Mucosa of descending colon (tissue), 3 donors: ENCODE data around the gene ZNF740. TPM values are rescaled to one million over a fixed set of nuclear protein-coding genes. Genes with fewer than 3 reads are reported as not detected.

Source experiments
- ATAC-seq: fragments of 200-7000 bp; cut with Tn5 transposase; one replicate; pipeline ENCODE4 v1.9.1; 2020; ENCODE audit warnings: mild to moderate bottlenecking, moderate library complexity
- DNase-seq, 3 donors: peaks; one replicate each; pipeline ENCODE4 v3.0.0-alpha.2; 2020
- H3K36me3 ChIP-seq: fragments of 200-600 bp; one replicate; pipeline ENCODE4 v1.8.0; 2021; ENCODE audit warnings: low read depth, mild to moderate bottlenecking
- H3K4me1 ChIP-seq: fragments of 200-600 bp; one replicate; pipeline ENCODE4 v1.8.0; 2021; ENCODE audit warnings: low read depth, mild to moderate bottlenecking
- H3K4me3 ChIP-seq: fragments of 200-600 bp; one replicate; pipeline ENCODE4 v1.8.0; 2021; ENCODE audit warnings: mild to moderate bottlenecking
- H3K9me3 ChIP-seq: fragments of 200-600 bp; one replicate; pipeline ENCODE4 v1.8.0; 2021; ENCODE audit warnings: mild to moderate bottlenecking
- intact Hi-C, 2 donors: fragments of 100-400 bp; cut with DNase I in 1 of 2; cut with micrococcal nuclease in 1 of 2; formaldehyde crosslinking; loops; one replicate each; pipeline versions ENCODE4 v1.11.0 to v1.11.1; 2022; cut with DNase I, micrococcal nuclease
- total RNA-seq, 3 donors: library from RNA; stranded (reverse); fragmentation: NEBNext Ultra II Directional in 2 of 3; extraction: Animal tissue kit (Norgen Biotek cat#: 25700) in 2 of 3; gene quantifications; one replicate each; pipeline versions ENCODE4 v1.2.1 to v1.2.4, GENCODE V29; 2021 to 2023
- TF ChIP-seq, protein P1 (sequence below): fragments of 200-600 bp; IDR thresholded peaks from one replicate; pipeline ENCODE4 v1.8.0; 2022; ENCODE audit warnings: antibody characterized with exemption, mild to moderate bottlenecking
- donor health status: DM: no; HTN: no; CAD: no; lungs with moderate emphysema.
- donor health status: DM: no; HTN: no; CAD: no.
- donor health status: DM: no; HTN: yes; CAD: no.

The ZNF740 gene
- total RNA-seq, 3 donors from 2014 or later = 26.1 to 52.9 (median 46.0) TPM

DNA sequence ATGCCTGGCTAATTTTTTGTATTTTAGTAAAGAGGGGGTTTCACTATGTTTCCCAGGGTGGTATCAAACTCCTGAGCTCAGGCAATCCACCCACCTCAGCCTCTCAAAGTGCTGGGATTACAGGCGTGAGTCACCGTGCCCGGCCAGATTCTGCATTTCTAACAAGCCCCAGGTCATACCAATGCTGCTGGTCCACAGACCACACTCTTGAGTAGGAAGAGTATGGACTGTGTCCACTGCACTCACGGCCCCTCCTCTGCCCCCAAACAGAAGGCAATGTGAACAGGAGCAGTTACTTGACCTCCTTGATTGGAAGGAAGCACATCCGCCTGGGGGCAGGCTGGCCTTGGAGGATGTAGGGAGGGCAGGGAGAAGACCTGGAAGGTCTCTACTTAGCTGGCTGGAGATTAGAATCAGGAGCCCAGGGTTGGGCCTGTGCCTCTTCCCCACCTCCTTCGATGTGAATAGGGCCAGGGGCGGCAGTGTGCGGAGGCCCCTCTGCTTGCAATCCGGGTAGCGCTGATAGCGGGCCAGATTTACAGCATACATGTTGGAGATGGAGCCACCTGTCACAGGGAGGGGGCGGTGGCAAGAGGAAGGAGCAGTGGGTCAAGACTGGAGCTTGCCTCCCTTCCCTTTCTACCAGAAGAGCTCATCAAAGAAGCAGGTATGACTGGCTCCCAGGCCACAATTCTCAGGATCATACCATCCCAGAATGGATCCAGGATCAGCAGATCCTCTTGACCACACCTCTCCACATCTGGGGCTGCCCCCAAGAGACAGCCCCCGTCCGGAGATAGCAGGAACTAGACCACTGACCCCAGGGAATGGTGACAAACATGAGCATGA, 9.4 kb upstream of the ZNF740 start:
- DNase-seq (no peak), ATAC-seq (no peak)
- intact Hi-C loops = no loop called here

DNA sequence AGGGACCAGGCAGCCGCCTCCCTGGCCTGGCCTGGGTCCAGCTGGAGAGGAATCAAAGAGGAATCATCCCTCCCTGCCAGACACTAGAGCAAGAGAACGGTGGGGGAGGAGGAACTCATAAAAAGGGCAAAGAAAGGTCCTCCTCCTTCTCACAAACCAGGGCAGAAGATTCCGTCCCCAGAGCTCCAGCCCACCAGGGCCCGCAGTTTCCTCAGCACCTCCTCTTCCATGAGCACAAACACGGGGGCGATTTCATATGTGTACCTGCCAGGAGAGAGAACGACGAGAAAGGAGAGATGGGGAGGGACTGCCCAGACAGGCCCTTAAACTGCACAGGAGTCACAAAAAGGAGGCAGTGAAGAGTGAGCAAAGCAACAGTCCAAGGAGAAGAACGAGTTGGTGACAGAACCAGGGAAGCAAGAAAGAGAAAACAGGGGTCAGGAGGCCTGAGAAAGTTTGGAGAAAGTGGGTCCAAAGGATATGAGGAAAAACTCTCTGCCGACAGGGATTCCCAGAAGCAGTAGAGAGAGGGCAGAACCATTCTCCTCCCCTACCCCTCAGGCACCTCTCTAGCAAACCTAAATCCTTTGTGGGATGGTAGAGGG, 8.7 kb upstream of the ZNF740 start:
- Histone ChIP-seq H3K36me3 (no peaks in the 10 kb centered on the region), H3K4me3 (no peak overlapping the region), H3K4me1 (peaks cover 7% of the 10 kb centered on the region), H3K9me3 (no peaks in the 10 kb centered on the region)
- intact Hi-C loops = no loop called here
- ATAC-seq (no peak), DNase-seq (no peak)
- TF ChIP-seq, protein P1, sequence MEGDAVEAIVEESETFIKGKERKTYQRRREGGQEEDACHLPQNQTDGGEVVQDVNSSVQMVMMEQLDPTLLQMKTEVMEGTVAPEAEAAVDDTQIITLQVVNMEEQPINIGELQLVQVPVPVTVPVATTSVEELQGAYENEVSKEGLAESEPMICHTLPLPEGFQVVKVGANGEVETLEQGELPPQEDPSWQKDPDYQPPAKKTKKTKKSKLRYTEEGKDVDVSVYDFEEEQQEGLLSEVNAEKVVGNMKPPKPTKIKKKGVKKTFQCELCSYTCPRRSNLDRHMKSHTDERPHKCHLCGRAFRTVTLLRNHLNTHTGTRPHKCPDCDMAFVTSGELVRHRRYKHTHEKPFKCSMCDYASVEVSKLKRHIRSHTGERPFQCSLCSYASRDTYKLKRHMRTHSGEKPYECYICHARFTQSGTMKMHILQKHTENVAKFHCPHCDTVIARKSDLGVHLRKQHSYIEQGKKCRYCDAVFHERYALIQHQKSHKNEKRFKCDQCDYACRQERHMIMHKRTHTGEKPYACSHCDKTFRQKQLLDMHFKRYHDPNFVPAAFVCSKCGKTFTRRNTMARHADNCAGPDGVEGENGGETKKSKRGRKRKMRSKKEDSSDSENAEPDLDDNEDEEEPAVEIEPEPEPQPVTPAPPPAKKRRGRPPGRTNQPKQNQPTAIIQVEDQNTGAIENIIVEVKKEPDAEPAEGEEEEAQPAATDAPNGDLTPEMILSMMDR = no peak

More for the DNA sequence above, 9.4 kb upstream of the ZNF740 start:
- TF ChIP-seq, protein P1 = no peak
- no peak overlapping the region for H3K4me3 ChIP-seq
- peaks cover 7% of the 10 kb centered on the region for H3K4me1 ChIP-seq
- no peaks in the 10 kb centered on the region for H3K36me3 ChIP-seq
- H3K9me3 ChIP-seq = no peaks in the 10 kb centered on the region

DNA sequence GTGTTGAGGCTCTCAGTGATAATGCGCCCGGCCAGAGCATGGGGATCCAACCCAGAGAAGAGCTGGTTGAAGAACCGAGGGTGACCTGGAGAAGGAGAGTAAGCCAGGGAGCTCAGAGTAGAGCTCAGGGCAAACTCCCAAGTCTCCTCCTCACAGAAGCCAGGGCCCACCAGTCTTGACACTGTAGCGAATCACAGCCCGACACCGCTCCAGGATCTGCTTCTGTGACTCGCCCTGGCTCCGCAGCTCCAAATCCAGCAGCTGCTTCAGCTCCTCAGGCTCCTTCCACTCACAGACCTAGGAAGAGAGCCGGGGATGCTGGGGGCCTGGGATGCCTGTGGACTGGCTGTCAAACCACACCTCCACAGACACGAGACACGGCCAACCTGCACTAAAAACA, 8.2 kb upstream of the ZNF740 start:
- Histone ChIP-seq H3K36me3 (no peaks in the 10 kb centered on the region), H3K4me3 (no peak overlapping the region), H3K9me3 (no peaks in the 10 kb centered on the region), H3K4me1 (peaks cover 7% of the 10 kb centered on the region)
- intact Hi-C loops = no loop called here
- ATAC-seq = no peak
- TF ChIP-seq, protein P1 = no peak
- no peak for DNase-seq

DNA sequence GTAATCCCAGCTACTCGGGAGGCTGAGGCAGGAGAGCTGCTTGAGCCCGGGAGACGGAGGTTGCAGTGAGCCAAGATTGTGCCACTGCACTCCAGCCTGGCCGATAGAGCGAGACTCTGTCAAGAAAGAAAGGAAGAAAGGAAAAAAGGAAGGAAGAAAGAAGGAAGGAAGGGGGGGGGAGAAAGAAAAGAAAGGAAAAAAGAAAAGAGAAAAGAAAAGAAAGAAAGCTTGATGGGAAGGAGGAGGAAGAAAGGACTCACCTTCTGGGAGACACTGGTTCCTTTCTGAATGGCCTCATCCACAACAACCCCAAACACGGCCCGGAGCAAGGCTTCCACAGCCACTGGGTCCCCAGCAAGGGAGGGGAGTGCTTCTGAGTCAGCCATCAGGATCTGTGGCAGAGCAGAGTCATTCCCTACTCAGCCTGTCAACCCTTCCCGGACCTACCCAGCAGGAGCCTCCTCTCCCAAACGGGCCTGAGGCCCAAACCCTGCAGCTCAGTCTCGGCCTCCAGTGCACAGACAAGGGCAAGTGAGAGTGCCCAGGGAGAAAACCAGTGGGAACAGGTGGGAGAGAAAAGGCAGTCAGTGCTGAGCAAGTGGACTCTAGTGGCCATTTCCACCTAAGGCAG, 7.3 kb upstream of the ZNF740 start:
- DNase-seq (no peak), ATAC-seq (no peak)
- Histone ChIP-seq H3K4me1 (peaks cover 7% of the 10 kb centered on the region), H3K36me3 (no peaks in the 10 kb centered on the region), H3K9me3 (no peaks in the 10 kb centered on the region), H3K4me3 (no peak overlapping the region)
- TF ChIP-seq, protein P1 = no peak
- intact Hi-C loops = no loop called here

DNA sequence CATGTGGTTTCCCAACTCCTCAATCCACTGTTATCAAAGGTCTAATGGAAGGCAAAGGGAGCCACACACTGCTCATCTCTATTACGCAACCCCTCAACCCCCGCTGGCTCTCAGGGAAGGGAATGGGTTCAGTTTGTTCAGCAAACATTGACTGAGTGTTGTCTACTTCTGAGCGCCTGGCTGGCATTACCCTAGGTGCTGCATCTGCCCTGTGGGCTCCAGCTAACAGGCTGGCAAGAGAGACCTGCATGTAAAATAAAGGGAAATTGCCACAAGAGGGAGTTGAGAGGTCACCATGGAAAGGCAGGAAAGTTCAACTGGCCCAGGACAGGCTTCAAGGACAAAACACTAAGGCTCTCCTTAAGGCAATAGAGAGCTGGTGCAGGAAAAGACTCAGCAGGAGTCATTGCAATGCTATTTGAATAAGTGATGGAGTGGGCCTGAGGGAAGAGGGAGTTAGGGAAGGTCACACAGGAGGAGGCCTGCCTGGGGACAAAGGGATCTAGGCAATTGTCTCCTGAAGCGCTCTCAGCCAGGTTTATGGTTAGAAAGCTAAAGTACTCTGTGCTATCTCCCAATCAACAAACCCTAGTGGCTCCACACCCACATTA, 5.5 kb upstream of the ZNF740 start:
- TF ChIP-seq, protein P1 = no peak
- Histone ChIP-seq H3K36me3 (no peaks in the 10 kb centered on the region), H3K4me1 (peaks cover 7% of the 10 kb centered on the region), H3K4me3 (no peak overlapping the region), H3K9me3 (no peaks in the 10 kb centered on the region)
- intact Hi-C loops = no loop called here
- DNase-seq (no peak), ATAC-seq (peak; percentile 69)
